ENCODE data around the gene TMCC2. TPM values are rescaled to one million over a fixed set of nuclear protein-coding genes. Genes with fewer than 3 reads are reported as not detected.

TMCC2 gene
- total RNA-seq, 1 experiment from 2014 or later = 2.2 TPM

GRCh38 chr1:205316161-205316566 is 88.4 kb downstream of the TMCC2 start:
- no TSS peak for BruUV-seq (replicated peaks)
- H3K4me1 ChIP-seq (ENCODE audit: insufficient read depth, low read length, poor library complexity, severe bottlenecking) = peaks cover 14% of the 10 kb centered on the region
- H3K27me3 ChIP-seq (replicated peaks; ENCODE audit: insufficient read depth, low read depth, low read length, poor library complexity) = no peaks in the 10 kb centered on the region
- intact Hi-C loops (cut with micrococcal nuclease; ENCODE audit: unreplicated experiment) = no loop called here
- no peak overlapping the region for H3K4me3 ChIP-seq (ENCODE audit: low read depth, low read length, poor library complexity, severe bottlenecking)
- POLR2A ChIA-PET (ENCODE audit: low non-redundant PET) = no interaction called here
- no peaks in the 10 kb centered on the region for H3K9me3 ChIP-seq (ENCODE audit: low read depth, low read length, poor library complexity, severe bottlenecking)
- no peak overlapping the region for H3K27ac ChIP-seq (ENCODE audit: low read depth, low read length, poor library complexity, severe bottlenecking)
- no peak for DNase-seq (ENCODE audit: low spot score)
- CTCF ChIA-PET = no interaction called here
- no peaks in the 10 kb centered on the region for H3K36me3 ChIP-seq (ENCODE audit: insufficient read depth, low read length, poor library complexity, severe bottlenecking)
- TF ChIP-seq, protein P1, sequence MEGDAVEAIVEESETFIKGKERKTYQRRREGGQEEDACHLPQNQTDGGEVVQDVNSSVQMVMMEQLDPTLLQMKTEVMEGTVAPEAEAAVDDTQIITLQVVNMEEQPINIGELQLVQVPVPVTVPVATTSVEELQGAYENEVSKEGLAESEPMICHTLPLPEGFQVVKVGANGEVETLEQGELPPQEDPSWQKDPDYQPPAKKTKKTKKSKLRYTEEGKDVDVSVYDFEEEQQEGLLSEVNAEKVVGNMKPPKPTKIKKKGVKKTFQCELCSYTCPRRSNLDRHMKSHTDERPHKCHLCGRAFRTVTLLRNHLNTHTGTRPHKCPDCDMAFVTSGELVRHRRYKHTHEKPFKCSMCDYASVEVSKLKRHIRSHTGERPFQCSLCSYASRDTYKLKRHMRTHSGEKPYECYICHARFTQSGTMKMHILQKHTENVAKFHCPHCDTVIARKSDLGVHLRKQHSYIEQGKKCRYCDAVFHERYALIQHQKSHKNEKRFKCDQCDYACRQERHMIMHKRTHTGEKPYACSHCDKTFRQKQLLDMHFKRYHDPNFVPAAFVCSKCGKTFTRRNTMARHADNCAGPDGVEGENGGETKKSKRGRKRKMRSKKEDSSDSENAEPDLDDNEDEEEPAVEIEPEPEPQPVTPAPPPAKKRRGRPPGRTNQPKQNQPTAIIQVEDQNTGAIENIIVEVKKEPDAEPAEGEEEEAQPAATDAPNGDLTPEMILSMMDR (conservative IDR thresholded peaks at IDR 0.05; ENCODE audit: low read depth, low read length) = no peak
- TF ChIP-seq EZH2 (IDR thresholded peaks at IDR 0.05; ENCODE audit: borderline replicate concordance, low read depth, low read length, poor library complexity, severe bottlenecking) = no peak

DNA sequence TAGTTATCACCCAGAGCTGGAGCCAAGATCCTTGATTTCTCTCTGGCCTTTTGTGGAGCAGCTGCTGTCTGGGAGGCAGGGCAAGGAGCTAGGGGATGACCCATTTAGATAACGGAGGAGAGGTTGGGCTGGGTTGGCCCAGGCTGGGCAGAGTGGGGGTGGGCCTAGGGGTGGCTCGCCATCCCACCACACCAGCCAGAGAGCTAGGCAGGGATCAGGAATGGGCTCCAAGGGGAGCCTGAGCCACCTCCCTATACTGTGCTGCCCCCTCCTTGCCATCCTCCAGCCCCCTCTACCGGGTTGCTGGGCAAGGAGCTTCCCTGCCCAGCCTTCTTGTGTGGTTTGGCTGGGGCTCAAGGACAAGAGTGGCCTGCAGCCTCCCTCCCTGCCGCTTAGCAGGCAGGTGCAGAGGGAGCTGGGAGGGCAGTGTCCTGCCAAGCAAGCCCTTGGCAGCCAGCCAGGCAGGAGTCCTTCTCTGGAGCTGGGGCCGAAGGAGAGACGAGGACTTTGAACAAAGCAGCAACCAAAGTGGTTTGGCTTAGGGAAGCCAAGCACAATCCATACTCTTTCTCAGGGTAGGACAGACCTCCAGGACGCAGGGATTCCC is 89.7 kb downstream of the TMCC2 start:
- ChIA-PET POLR2A (ENCODE audit: low non-redundant PET) (no interaction called here), CTCF (interaction anchor here (2.2 kb wide), 1 partner anchor 44 kb away, joined by 7 read pairs; no protein-coding TSS in a partner anchor)
- Histone ChIP-seq H3K27ac (ENCODE audit: low read depth, low read length, poor library complexity, severe bottlenecking) (no peak overlapping the region), H3K27me3 (replicated peaks; ENCODE audit: insufficient read depth, low read depth, low read length, poor library complexity) (no peaks in the 10 kb centered on the region), H3K9me3 (ENCODE audit: low read depth, low read length, poor library complexity, severe bottlenecking) (no peaks in the 10 kb centered on the region), H3K4me1 (ENCODE audit: insufficient read depth, low read length, poor library complexity, severe bottlenecking) (peaks cover 14% of the 10 kb centered on the region), H3K36me3 (ENCODE audit: insufficient read depth, low read length, poor library complexity, severe bottlenecking) (no peaks in the 10 kb centered on the region), H3K4me3 (ENCODE audit: low read depth, low read length, poor library complexity, severe bottlenecking) (no peak overlapping the region)
- no peak for DNase-seq (ENCODE audit: low spot score)
- intact Hi-C loops (cut with micrococcal nuclease; ENCODE audit: unreplicated experiment) = no loop called here
- no TSS peak for BruUV-seq (replicated peaks)
- TF ChIP-seq, protein P1 (conservative IDR thresholded peaks at IDR 0.05; ENCODE audit: low read depth, low read length) = no peak
- TF ChIP-seq EZH2 (IDR thresholded peaks at IDR 0.05; ENCODE audit: borderline replicate concordance, low read depth, low read length, poor library complexity, severe bottlenecking) = no peak

GRCh38 chr1:205318231-205318991 is 90.7 kb downstream of the TMCC2 start:
- BruUV-seq (replicated peaks) = no TSS peak
- no peaks in the 10 kb centered on the region for H3K36me3 ChIP-seq (ENCODE audit: insufficient read depth, low read length, poor library complexity, severe bottlenecking)
- no peaks in the 10 kb centered on the region for H3K27me3 ChIP-seq (replicated peaks; ENCODE audit: insufficient read depth, low read depth, low read length, poor library complexity)
- ChIA-PET CTCF (interaction anchor here (2.2 kb wide), 1 partner anchor 45 kb away, joined by 7 read pairs; no protein-coding TSS in a partner anchor), POLR2A (ENCODE audit: low non-redundant PET) (no interaction called here)
- peaks cover 12% of the 10 kb centered on the region for H3K4me1 ChIP-seq (ENCODE audit: insufficient read depth, low read length, poor library complexity, severe bottlenecking)
- no peak overlapping the region for H3K27ac ChIP-seq (ENCODE audit: low read depth, low read length, poor library complexity, severe bottlenecking)
- no peak for TF ChIP-seq EZH2 (IDR thresholded peaks at IDR 0.05; ENCODE audit: borderline replicate concordance, low read depth, low read length, poor library complexity, severe bottlenecking)
- TF ChIP-seq, protein P1 (conservative IDR thresholded peaks at IDR 0.05; ENCODE audit: low read depth, low read length) = no peak
- no peaks in the 10 kb centered on the region for H3K9me3 ChIP-seq (ENCODE audit: low read depth, low read length, poor library complexity, severe bottlenecking)
- intact Hi-C loops (cut with micrococcal nuclease; ENCODE audit: unreplicated experiment) = no loop called here
- no peak overlapping the region for H3K4me3 ChIP-seq (ENCODE audit: low read depth, low read length, poor library complexity, severe bottlenecking)
- DNase-seq (ENCODE audit: low spot score) = no peak

Measured in A673 (cell line).